Natural killer cell (primary cell): ENCODE measurements around the gene PRKAG2. TPM values are rescaled to one million over a fixed set of nuclear protein-coding genes. Genes with fewer than 3 reads are reported as not detected.
A peak's percentile ranks its signal among the peaks of the same experiment; 100 is the strongest.

Experiments used
- ATAC-seq, 3 donors: fragments of 150-1000 bp in 2 of 3; fragments of 200-7000 bp in 1 of 3; cut with Tn5 transposase; 1 replicate in 1 of 3; 2 replicates in 2 of 3; pipeline ENCODE4 v1.10.0; 2021; ENCODE audit warnings: mild to moderate bottlenecking in 2 of 3, moderate library complexity in 2 of 3
- DNase-seq, 2 donors: peaks; one replicate each; pipeline versions ENCODE4 v3.0.0 to v3.0.0-alpha.2; 2013 to 2021; ENCODE audit warnings: mixed read lengths in 1 of 2
- H3K27ac ChIP-seq: one replicate; pipeline ENCODE4 v1.5.1; 2013; ENCODE audit warnings: mild to moderate bottlenecking, low read length
- H3K27me3 ChIP-seq: one replicate; pipeline ENCODE4 v1.6.1; 2013; ENCODE audit warnings: low read length; ENCODE audit not compliant: control insufficient read depth, insufficient read depth
- H3K36me3 ChIP-seq: one replicate; pipeline ENCODE4 v1.6.1; 2013; ENCODE audit warnings: low read length; ENCODE audit not compliant: control insufficient read depth, insufficient read depth
- H3K4me1 ChIP-seq: one replicate; pipeline ENCODE4 v1.6.1; 2013; ENCODE audit warnings: low read length; ENCODE audit not compliant: control insufficient read depth, insufficient read depth
- H3K4me3 ChIP-seq: one replicate; pipeline ENCODE4 v1.5.1; 2013; ENCODE audit warnings: low read length
- H3K9me3 ChIP-seq: one replicate; pipeline ENCODE4 v1.6.1; 2013; ENCODE audit warnings: low read length; ENCODE audit not compliant: control insufficient read depth, insufficient read depth
- H3K27ac Mint-ChIP-seq, 2 donors: one replicate each; pipeline ENCODE4 v1.8.0; 2022; ENCODE audit warnings: mild to moderate bottlenecking in 2 of 2, mixed read lengths in 2 of 2, moderate library complexity in 1 of 2
- H3K27me3 Mint-ChIP-seq, 2 donors: one replicate each; pipeline ENCODE4 v1.8.0; 2022; ENCODE audit warnings: low read depth in 2 of 2, mixed read lengths in 2 of 2
- H3K36me3 Mint-ChIP-seq: one replicate; pipeline ENCODE4 v1.8.0; 2022; ENCODE audit warnings: mixed read lengths
- H3K4me1 Mint-ChIP-seq, 2 donors: one replicate each; pipeline ENCODE4 v1.8.0; 2022; ENCODE audit warnings: mixed read lengths in 2 of 2
- H3K4me3 Mint-ChIP-seq: one replicate; pipeline ENCODE4 v1.8.0; 2022; ENCODE audit warnings: mild to moderate bottlenecking, moderate library complexity, mixed read lengths
- H3K9me3 Mint-ChIP-seq, 2 donors: one replicate each; pipeline ENCODE4 v1.8.0; 2022; ENCODE audit warnings: mixed read lengths in 2 of 2
- CTCF ChIP-seq: fragments of 200-600 bp; IDR thresholded peaks from one replicate; pipeline ENCODE4 v1.8.0; 2022; ENCODE audit warnings: antibody characterized with exemption
- WGBS: methylation state at CpG from one replicate; pipeline ENCODE4 v1.1.7; 2013; ENCODE audit warnings: missing lambda C conversion rate; ENCODE audit not compliant: insufficient coverage; 5-methylcytosine and 5-hydroxymethylcytosine counted together
- intact Hi-C: fragments of 100-400 bp; cut with micrococcal nuclease; formaldehyde crosslinking; loops from one replicate; pipeline ENCODE4 v1.14.2; 2022
- total RNA-seq, 4 donors: library from RNA; stranded (reverse); fragments of 120-200 nt in 1 of 4; gene quantifications; one replicate each; pipeline versions ENCODE4 v1.2.3 to v1.2.4, GENCODE V29; 2013 to 2022

Gene PRKAG2
- total RNA-seq, 3 donors from 2014 or later (not counting 1 experiment from before 2014, with no cell fraction given): 42.6 to 66.5 (median 64.4) TPM

DNA sequence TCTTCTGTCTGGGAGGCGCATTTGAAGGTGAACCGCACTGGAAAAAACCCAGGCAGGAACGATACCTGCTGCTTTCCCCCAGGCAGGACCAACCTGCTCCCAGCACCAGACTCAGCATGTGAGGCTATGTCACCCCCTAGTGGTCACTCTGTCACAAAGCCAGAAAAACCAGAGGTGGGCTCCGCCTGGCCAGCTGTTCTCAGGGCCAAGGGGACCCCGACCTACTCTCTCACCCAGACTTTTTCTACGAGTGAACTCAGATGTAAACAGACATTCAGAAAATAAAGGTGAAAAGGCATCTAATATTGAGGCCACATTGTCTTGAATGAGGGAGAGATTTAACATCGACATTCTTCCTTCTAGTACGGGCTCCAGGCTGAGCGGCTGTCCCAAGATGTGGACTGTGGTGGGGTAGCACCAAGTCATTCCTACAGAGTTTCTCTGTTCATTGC lies 117.3 kb downstream of the PRKAG2 start:
- H3K9me3 Mint-ChIP-seq: no peaks in the 10 kb centered on the region
- ATAC-seq (peak; percentile 61 to 80 (median 76)), DNase-seq (peak; percentile 31 to 83)
- peak overlapping the region in 1 of 2 donors; percentile 16 for H3K27ac Mint-ChIP-seq
- Histone ChIP-seq H3K36me3 (no peaks in the 10 kb centered on the region), H3K4me1 (peaks cover 11% of the 10 kb centered on the region), H3K9me3 (no peaks in the 10 kb centered on the region), H3K27ac (no peak overlapping the region), H3K27me3 (no peaks in the 10 kb centered on the region), H3K4me3 (no peak overlapping the region)
- H3K36me3 Mint-ChIP-seq: no peaks in the 10 kb centered on the region
- peaks cover 19 to 26% of the 10 kb centered on the region in 2 donors for H3K4me1 Mint-ChIP-seq
- H3K4me3 Mint-ChIP-seq: no peak overlapping the region
- 51% methylated on average over 8 of the region's 9 CpGs for WGBS
- TF ChIP-seq CTCF: peak; percentile 77
- H3K27me3 Mint-ChIP-seq: no peaks in the 10 kb centered on the region
- intact Hi-C loops: loop anchor here (2.0 kb wide), 2 partner anchors 189 to 391 kb away; no protein-coding TSS in a partner anchor

- no peak for ATAC-seq
- no peak overlapping the region for H3K27ac ChIP-seq
- intact Hi-C loops: loop anchor here (2.0 kb wide), 2 partner anchors 188 to 390 kb away; no protein-coding TSS in a partner anchor
Observed at GRCh38 chr7:151758622-151759540, 118.0 kb downstream of the PRKAG2 start.

GRCh38 chr7:151757274-151757673 lies 119.6 kb downstream of the PRKAG2 start:
- no peaks in the 10 kb centered on the region for H3K9me3 Mint-ChIP-seq
- no peak for TF ChIP-seq CTCF
- no peaks in the 10 kb centered on the region for H3K36me3 ChIP-seq
- no peak for ATAC-seq
- no peaks in the 10 kb centered on the region for H3K9me3 ChIP-seq
- peaks cover 11% of the 10 kb centered on the region for H3K4me1 ChIP-seq
- no peak for DNase-seq
- 91% methylated on average over 8 of the region's 8 CpGs for WGBS
- H3K27ac Mint-ChIP-seq: peak overlapping the region in 1 of 2 donors; percentile 41
- H3K27ac ChIP-seq: no peak overlapping the region
- no peak overlapping the region for H3K4me3 Mint-ChIP-seq
- no peaks in the 10 kb centered on the region for H3K27me3 Mint-ChIP-seq
- H3K4me3 ChIP-seq: no peak overlapping the region
- no peaks in the 10 kb centered on the region for H3K27me3 ChIP-seq
- no peaks in the 10 kb centered on the region for H3K36me3 Mint-ChIP-seq
- peaks cover 25 to 26% of the 10 kb centered on the region in 2 donors for H3K4me1 Mint-ChIP-seq
- intact Hi-C loops: no loop called here

More at GRCh38 chr7:151758622-151759540, 118.0 kb downstream of the PRKAG2 start:
- Histone ChIP-seq H3K4me1 (peaks cover 11% of the 10 kb centered on the region), H3K27me3 (no peaks in the 10 kb centered on the region), H3K36me3 (no peaks in the 10 kb centered on the region), H3K9me3 (no peaks in the 10 kb centered on the region), H3K4me3 (no peak overlapping the region)
- no peaks in the 10 kb centered on the region for H3K9me3 Mint-ChIP-seq
- no peaks in the 10 kb centered on the region for H3K27me3 Mint-ChIP-seq
- 85% methylated on average over 18 of the region's 18 CpGs for WGBS
- no peak overlapping the region for H3K4me3 Mint-ChIP-seq
- DNase-seq: no peak
- no peak for TF ChIP-seq CTCF
- peaks cover 19 to 26% of the 10 kb centered on the region in 2 donors for H3K4me1 Mint-ChIP-seq
- H3K27ac Mint-ChIP-seq: peak overlapping the region in 1 of 2 donors; percentile 16
- H3K36me3 Mint-ChIP-seq: no peaks in the 10 kb centered on the region
